NCI-H748 (cell line): ENCODE data around the gene WIPF1.

Source experiments
- DNase-seq: peaks from one replicate; lab custom pipeline; 2025; ENCODE audit not compliant: unreplicated experiment; lab: John Stamatoyannopoulos, UW

The WIPF1 gene

DNA sequence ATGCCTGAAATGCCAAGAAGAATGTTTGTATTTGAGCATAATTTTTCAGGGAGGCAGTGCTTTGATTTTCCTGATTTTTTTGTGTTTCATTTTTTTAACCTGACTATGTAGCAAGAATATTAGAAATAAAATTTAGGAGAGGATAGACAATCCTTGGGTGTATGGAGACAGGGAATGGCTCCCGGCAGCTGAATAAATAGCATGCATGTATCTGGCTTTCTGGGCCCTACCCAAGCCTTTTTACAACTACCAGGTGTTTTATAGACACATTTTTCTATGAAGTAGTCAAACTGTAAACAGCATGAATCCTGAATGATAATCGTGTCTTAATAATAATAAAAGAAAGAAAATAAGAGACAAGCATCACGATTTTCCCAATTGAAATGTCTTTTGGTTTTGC, 52.4 kb downstream of the WIPF1 start:
- DNase-seq: no peak

DNA sequence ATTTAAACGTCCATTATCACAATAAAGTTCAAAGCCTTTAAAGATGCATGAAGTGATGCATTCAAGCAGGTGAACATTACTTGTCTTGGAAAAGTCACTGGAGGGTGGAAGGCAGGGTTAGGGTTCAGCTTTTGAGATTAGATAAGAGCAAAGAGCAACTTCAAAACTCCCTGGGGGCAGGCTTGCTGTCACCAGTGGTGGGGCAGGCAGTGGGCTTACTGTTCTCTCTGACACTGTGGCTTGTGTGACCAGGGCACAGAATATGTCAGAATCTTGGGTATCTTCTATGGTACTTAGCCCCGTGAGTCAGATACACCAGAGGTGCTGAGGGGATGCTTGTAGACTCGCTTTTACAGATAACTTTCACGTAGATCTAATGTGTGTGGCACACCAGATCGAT, 52.8 kb downstream of the WIPF1 start:
- no peak for DNase-seq

DNA sequence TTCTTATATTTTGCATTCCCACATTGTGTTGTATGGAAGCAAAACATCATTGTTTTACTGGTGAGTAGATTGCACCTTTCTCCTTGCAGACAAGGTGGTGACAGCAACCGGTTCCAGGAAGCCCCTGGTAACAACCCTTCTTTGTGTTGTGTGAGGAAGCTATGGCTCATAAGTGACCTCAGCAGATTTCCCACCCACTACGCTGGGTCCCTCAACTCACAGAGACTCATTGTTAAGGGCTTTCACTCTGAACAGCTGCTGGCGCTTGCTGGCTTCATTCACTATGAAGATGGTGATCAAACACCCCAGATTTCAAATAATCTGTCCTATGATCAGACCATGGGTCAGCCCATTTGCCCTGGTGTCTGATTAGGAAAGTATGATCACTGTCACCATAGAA, 53.4 kb downstream of the WIPF1 start:
- DNase-seq: no peak

DNA sequence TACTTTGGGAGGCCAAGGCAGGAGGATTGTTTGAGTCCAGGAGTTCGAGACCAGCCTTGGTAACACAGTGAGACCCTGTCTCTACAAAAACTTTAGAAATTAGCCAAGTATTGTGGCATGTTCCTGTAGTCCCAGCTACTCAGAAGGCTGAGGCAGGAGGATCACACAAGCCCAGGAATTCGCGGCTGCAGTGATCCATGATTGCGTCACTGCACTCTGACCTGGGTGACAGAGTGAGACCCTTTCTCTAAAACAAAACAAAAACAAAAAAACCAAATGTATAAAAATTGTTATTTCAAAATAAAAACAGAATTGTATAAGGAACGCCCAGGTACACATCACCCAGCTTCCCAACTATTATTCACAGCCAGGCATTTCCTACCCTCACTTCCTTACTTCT, 56.7 kb downstream of the WIPF1 start:
- no peak for DNase-seq

DNA sequence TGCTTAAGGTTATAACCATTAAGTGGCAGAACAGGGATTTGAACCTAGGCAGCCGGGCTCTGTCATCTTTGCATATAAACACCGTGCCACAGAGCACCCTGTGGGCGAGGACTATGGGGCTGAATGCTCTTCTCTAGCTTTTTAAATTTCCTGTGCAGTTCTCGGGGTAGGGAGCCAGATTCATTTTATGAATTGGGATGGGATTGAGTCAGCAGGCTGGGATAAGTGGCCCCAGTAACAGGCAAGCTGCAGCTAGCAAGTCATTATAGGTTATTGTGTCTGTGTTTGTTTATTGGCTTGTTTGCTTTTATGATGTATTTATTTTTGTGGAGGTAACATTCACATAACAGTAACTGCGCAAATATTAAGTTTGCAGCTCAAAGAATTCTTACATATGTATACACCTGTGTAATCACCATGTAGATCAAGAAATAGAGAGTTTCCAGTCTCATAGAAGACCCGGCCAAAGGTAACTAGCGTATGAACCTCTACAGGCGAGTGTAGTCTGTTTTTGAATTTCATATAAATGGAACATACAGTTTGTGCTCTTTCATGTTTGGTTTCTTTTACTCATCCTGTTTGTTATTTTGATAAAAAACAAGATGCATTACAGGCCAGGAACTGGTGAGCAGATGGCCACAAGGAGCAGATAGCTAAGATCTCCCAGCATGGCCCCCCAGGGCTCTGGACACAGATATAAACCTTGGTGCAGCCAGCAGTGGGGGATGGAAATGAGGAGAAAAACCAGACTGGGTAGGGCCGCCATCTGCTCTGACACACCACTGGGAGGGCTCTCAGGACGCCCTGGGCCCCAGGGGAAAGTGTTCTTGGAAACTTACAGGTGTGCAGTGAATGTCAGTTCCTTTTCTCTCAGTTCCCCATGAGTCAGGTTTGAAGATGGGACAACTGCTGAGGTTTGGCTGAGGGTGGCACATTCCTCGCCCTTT, 61.6 kb downstream of the WIPF1 start:
- peak; percentile 26 for DNase-seq

DNA sequence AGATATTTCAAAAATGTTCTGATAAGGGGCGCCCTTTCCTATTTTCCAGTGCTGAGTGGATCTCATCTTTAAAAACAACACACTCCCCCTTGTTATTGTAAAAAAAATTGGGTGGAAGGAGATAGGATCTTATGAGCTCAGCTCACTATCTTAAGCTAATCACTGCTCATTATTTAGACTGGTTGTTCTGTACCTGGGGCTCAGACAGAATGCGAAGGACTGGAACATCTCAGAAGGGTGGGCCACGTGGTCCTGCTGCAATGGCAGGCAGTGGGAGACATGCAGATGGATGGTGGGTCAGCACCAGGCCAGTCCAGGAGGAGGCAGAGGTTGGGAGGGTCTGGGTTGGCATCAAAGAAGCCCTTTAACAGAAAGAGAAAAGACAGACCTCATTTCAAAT, 62.5 kb downstream of the WIPF1 start:
- no peak for DNase-seq

DNA sequence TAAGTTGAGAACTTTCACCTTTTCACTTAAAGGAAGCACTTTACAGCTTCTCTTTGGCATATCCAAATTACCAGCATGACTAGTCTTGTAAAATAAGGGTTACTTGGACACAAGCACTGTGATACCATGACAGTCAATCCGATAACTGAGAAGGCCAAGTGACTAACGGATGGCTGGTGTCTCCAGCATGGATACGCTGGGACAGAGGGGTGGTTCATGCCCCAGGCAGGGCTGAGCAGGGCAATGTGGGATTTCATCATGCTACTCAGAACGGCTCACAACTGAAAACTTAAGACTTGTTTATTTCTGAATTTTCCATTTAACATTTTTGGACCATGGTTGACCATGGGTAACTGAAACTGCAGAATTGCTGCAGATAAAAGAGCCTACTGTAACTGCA, 67.7 kb downstream of the WIPF1 start:
- no peak for DNase-seq

DNA sequence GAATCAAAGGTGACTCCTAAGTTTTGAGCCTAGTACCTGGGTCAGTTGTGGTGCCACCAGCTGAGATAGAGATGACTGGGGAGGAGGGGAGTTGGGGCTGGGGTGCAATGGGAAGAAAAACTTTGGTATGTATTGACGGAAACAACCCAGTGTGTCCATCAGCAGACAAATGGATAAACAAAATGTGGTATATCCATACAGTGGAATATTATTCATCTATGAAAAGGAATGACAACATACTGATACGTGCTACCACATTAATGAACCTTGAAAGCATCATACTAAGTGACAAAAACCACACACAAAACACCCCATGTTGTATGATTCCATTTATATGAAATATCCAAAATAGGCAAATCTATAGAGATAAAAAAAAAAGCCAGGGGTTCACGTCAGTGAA, 69.6 kb downstream of the WIPF1 start:
- no peak for DNase-seq

DNA sequence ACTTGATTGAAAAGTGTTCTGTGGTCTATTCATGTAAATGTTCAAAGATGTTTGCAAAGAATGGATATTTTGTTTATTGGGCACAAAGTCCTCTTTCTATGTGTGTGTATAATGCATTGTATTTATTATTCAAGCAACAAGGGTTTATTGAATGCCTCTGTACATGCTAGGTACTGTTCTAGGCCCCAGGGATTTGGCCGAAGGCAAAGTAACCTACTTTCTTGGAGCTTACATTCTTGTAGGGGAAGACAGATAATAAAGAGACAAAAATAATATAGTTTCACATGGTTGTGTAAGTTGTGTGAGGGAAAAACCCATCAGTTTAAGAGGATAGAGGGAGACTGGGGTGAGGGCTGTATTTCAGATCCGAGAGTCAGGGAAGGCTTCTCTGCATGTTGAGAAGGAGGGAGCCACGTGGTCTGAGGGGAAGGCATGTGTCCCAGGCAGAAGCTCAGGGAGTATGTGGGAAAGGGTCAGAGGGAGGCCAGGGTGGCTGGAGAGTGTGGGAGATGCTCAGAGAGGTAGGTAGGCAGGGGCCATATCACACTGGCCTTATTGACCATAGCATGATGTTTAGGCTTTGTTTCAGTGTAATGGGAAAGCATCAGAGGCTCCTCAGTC, 70.4 kb downstream of the WIPF1 start:
- no peak for DNase-seq

DNA sequence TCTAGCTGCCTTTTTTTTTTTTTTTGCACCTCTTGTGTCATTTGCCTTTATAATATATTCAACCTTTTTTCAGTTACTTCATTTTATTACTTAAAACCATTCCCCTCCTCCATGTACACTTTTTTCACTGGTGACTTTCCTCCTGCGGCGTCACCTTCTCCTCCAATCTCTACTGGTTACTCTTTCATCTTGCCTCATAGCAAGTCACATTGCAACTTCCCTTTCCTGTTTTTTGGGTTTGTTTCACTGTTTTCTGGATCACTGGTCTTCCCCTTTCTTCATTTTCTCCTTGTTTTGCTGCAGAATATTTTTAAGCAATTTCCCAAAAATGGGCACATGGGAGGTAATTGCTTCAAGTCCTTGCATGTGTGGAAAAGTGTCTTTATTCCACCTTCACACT, 73.1 kb downstream of the WIPF1 start:
- no peak for DNase-seq

DNA sequence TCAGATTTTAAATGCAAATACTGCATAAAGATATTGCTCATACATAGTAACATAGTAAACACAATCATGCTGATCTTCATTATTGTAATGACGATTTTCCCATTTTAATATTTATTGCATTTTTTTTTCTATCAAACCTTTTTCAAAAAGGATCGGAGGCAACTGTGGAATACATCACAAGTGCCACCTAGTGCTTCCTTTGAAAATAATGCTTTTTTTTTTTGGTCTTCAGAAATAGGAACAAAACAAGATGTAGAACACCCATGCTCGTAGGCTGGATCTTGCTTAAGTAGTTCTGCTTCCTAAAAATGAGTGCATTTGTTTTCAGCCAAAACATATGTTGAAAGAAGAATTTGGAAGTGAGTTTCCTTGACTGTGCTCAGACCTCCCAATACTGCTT, 75.1 kb downstream of the WIPF1 start:
- DNase-seq: no peak

DNA sequence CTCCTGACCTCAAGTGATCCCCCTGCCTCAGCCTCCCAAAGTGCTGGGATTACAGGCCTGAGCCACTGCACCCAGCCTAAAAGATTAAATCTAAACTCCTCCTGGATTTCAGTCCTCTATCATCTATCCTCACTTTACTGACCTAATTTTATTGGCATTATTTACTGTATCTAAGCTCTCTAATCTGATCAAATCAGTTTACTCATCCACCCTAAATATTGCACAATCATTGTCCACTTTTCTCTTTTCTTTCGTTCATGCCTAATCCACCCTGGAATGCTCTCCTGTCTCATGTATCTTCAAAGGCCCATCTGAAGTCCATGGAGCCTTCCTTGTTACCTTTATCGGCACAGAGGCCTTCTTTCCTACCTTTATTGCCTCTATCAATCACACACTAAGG, 79.2 kb downstream of the WIPF1 start:
- DNase-seq: no peak

DNA sequence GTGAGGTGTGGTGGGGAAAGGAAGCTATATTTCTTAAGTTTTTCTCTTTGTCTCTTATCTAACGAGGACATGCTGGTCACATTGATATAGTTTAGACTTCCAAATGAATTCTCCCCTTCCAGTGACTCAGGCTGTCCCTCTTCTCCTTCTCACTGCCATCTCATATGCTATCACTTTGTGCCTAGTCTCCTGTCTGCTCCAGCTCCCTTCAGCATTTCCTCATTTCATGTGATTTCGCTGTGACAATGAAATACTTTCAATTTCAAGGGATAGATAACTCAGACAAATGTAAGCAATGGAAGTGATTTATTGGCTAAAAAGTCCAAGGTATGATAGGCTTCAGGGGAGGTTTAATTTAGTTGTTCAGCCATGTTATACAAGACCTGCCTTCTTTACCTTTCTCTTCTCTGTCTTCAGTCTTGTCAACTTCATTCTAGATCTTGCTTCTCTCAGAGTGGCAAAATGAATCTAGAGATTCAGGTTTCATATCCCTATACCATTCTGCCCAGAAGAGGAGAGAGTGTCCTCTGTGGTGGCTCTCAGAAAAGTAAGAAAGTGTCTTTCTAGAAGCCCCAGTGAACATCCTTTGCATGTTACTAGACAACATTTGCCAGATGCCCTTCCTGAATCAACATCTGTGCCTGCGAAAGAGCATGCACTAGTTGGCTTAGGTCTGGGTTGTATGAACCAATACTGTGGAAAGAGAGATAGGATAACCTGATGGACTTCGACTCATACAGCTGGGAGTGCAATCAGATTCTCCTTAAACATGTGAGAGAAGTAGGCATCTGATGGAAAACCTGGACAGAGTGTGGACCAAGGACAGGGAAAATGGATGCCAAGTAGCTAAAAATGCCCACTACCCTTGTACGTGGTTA, 80.9 kb downstream of the WIPF1 start:
- no peak for DNase-seq

DNA sequence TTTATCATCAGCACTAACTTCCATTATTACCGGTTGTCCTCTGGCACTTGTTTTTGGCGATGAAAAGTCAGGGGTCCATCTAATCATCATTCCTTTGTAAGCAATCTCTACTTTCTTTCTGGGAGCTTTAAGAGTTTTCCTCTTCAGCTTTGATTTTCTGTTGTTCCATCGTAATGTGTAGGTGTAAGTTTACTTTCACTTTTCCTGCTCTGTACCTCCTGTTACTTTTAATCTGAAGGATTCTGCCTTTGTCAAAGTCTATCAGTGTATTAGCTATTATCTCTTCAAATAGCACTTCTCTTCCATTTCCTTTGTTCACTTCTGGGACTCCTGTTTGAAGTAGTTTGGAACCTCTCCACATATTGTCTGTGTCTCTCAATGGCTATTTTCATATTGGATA, 85.3 kb downstream of the WIPF1 start:
- DNase-seq: no peak

DNA sequence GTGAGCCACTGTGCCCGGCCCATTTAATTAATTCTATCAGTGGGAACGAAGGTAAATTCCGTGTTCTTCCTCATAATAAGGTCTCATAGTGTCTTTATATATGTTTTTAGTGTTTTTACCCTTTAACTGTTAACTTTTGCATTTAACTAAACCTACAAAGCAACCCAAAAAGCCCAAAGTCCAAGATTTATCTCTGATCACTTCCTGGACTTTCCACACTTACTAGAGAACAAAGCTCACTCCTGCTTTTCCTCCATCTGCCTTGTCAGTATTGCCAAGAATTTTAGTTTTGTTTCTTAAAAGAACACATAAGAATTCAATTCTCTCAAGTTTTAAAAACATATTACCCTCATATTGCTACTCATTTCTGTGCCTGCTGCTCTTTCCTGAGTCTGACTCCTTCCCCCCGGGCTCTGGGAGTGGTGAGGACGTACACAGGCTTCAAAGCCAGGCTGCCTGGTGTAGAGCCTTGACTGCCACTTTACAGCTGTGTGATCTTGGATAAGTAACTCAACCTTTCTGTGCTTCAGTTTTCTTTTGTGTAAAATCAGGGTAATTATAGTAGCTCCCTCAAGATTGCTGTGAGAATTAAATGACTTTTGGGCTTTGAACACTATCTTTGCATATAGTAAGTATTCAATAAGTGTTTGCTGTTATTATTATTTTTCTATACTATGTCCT, 85.9 kb downstream of the WIPF1 start:
- DNase-seq: no peak

DNA sequence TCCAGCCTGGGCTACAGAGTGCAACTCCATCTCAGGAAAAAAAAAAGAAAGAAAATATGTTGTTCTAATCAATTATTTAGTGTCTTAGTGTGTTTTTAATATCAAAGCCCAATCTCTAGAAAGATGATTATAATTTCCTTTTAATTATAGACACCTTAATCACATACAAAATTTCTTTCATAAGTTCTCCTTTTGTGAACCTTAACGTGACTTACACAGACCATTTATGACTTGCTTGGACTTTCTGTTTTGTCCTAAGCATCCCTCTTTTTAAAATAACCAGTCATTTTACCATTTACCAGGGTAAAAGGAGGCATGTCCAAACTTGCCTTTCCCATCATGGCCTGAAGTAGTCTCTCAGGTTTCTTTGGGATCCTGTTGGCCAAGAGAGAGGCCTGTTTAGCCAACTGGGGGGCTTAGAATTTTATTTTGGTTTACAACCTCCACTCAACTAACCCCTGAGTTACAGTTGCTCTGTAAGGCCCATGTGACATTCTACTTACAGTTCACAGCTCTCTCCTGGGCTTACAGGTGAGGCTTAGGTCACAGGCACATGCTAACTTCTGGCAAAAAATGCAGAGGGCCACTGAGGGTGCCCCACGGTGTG, 86.9 kb downstream of the WIPF1 start:
- DNase-seq: peak; percentile 50
